ENCODE data around the gene PTGFRN.

PTGFRN gene

DNA sequence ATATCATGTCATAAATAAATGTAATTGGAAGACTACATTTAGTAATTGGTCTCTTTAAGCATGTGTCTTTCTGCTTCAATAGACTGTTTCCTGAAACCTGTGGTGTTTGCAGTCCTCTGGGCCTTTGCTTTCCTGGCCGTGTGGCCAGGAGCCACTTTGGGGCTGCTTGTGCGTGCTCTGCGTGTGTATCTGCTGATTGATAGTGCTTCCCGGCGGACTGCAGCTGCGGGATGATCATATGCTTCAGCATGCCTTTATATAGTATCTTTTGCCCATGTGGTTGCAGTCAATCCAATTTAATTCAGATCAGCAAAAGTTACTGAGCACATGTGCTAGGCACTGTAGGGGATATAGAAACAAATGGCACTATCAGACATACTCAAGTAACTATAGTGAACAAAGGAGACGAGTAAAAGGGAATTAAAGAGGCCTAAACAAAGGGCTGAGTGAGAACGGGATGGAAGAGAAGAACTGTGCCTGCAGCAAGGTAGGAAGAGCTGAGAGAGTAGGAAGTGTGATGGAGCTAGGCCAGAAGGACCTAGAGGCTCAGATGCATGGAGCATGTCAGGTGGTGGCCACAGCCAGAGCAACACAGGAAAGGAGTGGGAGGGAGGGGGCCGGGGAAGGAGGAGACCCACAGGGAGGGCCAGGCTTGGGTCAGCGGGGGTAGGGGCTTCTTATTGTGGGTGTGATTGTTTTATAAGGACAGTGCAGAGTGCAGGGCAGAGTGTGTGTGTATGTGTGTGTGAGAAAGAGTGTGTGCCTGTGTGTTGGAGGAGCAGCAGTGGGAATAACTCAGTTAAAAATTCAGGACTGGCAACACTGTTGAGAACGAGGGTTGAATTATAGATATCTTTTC is 123.2 kb downstream of the PTGFRN start:
- ATAC-seq (replicated peaks; ENCODE audit: extremely low read depth, poor library complexity, severe bottlenecking) (no peak), DNase-seq (ENCODE audit: low spot score in 2 of 2) (no peak)
- no peaks in the 10 kb centered on the region for H3K9me3 Mint-ChIP-seq
- H3K4me1 Mint-ChIP-seq: peaks cover 5% of the 10 kb centered on the region
- H3K27me3 Mint-ChIP-seq: no peaks in the 10 kb centered on the region
- H3K4me3 Mint-ChIP-seq: no peak overlapping the region
- H3K27ac Mint-ChIP-seq (ENCODE audit: low read depth): no peak overlapping the region
- H3K36me3 Mint-ChIP-seq (ENCODE audit: insufficient read depth): peaks cover 6% of the 10 kb centered on the region

DNA sequence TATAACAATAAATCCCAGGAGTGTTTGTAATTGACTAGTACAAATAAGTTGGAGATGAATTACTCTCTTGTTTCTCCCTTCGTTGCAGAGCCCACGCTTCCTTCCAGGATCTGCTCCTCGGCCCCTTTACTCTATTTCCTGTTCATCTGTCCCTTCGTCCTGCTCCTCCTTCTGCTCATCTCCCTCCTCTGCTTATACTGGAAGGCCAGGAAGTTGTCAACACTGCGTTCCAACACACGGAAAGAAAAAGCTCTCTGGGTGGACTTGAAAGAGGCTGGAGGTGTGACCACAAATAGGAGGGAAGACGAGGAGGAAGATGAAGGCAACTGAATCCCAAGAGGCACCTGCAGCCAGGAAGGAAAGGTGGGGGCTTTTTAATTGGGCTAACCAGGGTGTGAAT is 124.1 kb downstream of the PTGFRN start:
- no peak for DNase-seq (ENCODE audit: low spot score in 2 of 2)
- H3K36me3 Mint-ChIP-seq (ENCODE audit: insufficient read depth): peaks cover 6% of the 10 kb centered on the region
- H3K4me3 Mint-ChIP-seq: no peak overlapping the region
- ATAC-seq (replicated peaks; ENCODE audit: extremely low read depth, poor library complexity, severe bottlenecking): no peak
- peaks cover 5% of the 10 kb centered on the region for H3K4me1 Mint-ChIP-seq
- H3K27ac Mint-ChIP-seq (ENCODE audit: low read depth): no peak overlapping the region
- H3K27me3 Mint-ChIP-seq: no peaks in the 10 kb centered on the region
- H3K9me3 Mint-ChIP-seq: no peaks in the 10 kb centered on the region

DNA sequence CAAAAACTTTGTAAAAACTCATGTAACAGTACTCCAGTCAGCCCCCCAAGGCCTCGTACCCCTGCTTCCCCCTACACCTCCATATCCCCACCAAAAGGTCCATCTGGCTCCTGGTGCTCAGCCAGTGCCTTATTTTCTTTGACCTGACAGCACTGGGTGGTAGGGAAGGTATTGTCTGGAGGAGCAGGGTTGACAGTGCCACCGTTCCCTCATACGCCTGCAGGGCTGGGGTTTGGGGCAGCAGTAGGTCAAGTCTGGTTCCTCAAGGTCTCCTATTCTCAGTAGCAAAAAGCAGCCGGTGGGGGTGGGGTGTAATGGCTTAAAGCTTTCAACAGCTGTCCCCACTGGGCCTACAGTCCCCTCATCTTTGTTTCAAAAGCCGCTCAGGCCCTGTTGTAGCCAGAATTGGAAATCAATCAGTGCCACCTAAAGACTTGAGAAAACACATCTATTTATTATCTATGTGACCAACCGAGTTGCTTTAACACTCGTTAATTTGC is 125.1 kb downstream of the PTGFRN start:
- Mint-ChIP-seq H3K4me3 (no peak overlapping the region), H3K9me3 (no peaks in the 10 kb centered on the region), H3K36me3 (ENCODE audit: insufficient read depth) (peaks cover 6% of the 10 kb centered on the region), H3K4me1 (peaks cover 5% of the 10 kb centered on the region), H3K27me3 (no peaks in the 10 kb centered on the region), H3K27ac (ENCODE audit: low read depth) (no peak overlapping the region)
- DNase-seq (ENCODE audit: low spot score in 2 of 2): no peak
- no peak for ATAC-seq (replicated peaks; ENCODE audit: extremely low read depth, poor library complexity, severe bottlenecking)

DNA sequence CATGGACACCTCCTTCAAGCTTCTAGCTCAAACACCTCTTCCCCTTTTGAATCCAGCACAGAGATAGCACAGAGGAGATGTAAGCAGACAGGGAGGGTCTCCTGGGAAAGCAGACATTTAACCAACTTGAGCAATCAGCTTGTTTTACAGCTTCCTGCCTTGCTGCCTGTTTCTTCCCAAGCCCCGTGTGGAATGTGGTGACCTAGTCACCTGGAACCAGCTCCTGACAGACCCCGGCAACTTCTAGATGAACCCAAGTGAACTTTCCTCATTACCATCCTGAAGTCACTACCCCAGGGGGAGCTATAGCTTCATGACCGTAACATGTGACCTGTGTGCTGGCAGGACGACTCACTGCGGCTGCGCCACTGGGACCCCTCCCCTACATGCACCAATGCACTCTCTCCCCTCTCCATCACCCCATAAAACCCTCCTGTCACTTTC is 126.3 kb downstream of the PTGFRN start:
- peaks cover 5% of the 10 kb centered on the region for H3K4me1 Mint-ChIP-seq
- no peaks in the 10 kb centered on the region for H3K27me3 Mint-ChIP-seq
- no peak overlapping the region for H3K27ac Mint-ChIP-seq (ENCODE audit: low read depth)
- ATAC-seq (replicated peaks; ENCODE audit: extremely low read depth, poor library complexity, severe bottlenecking) (no peak), DNase-seq (ENCODE audit: low spot score in 2 of 2) (no peak)
- H3K36me3 Mint-ChIP-seq (ENCODE audit: insufficient read depth): peaks cover 5% of the 10 kb centered on the region
- H3K4me3 Mint-ChIP-seq: no peak overlapping the region
- no peaks in the 10 kb centered on the region for H3K9me3 Mint-ChIP-seq

DNA sequence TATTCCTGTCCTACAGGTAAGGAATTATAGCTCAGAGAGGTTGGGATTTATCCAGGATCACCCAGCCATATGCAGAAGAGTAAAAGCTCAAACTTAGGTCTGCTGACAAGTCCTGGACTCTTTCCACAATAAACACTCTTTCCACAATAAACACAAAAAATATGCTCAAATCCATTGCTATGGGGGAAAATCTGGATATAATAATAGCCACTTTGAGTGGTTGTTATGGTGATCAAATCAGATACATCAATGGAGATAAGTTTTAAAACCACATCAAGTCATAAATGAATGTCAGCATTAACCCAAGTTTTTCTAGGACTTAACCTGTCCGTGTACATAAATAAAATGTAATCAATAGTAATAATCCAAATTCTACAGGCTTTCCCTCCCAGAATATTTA is 128.1 kb downstream of the PTGFRN start:
- H3K36me3 Mint-ChIP-seq (ENCODE audit: insufficient read depth): peaks cover 5% of the 10 kb centered on the region
- no peak overlapping the region for H3K27ac Mint-ChIP-seq (ENCODE audit: low read depth)
- DNase-seq (ENCODE audit: low spot score in 2 of 2): no peak
- no peak for ATAC-seq (replicated peaks; ENCODE audit: extremely low read depth, poor library complexity, severe bottlenecking)
- H3K4me3 Mint-ChIP-seq: no peak overlapping the region
- no peaks in the 10 kb centered on the region for H3K9me3 Mint-ChIP-seq
- H3K27me3 Mint-ChIP-seq: no peaks in the 10 kb centered on the region
- peaks cover 4% of the 10 kb centered on the region for H3K4me1 Mint-ChIP-seq

DNA sequence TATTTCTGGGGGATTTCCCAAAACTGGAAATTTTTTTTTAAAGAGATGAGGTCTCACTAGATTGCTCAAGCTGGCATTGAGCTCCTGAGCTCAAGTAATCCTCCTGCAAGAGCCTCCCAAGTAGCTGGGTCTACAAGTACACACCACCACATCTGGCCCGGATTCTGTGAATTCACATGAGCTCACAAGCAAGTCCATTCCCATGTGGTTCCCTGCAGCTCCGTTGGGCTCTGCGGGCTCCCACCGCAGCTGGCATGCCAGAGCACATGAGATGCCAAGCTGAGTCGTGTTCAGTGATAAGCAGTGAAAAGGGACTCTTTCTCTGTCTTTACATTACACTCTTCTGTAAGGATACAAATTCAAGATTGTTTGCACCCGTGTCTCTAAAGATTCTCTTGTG is 128.5 kb downstream of the PTGFRN start:
- H3K9me3 Mint-ChIP-seq: no peaks in the 10 kb centered on the region
- no peak overlapping the region for H3K27ac Mint-ChIP-seq (ENCODE audit: low read depth)
- H3K4me1 Mint-ChIP-seq: no peaks in the 10 kb centered on the region
- H3K36me3 Mint-ChIP-seq (ENCODE audit: insufficient read depth): peaks cover 5% of the 10 kb centered on the region
- H3K4me3 Mint-ChIP-seq: no peak overlapping the region
- DNase-seq (ENCODE audit: low spot score in 2 of 2) (no peak), ATAC-seq (replicated peaks; ENCODE audit: extremely low read depth, poor library complexity, severe bottlenecking) (no peak)
- no peaks in the 10 kb centered on the region for H3K27me3 Mint-ChIP-seq
